GM10248 (cell line): Measurements from ENCODE around the gene CCDC38.

Source experiments
- CTCF ChIA-PET: fragments of 300-600 bp; sonication (Branson Sonifier 250); formaldehyde crosslinking; extraction: SDS; loops from one replicate; lab custom pipeline; 2021; ENCODE audit warnings: antibody characterized with exemption; lab: Yijun Ruan, JAX
- POLR2A ChIA-PET: fragments of 350-650 bp; sonication (Branson Sonifier 250); formaldehyde crosslinking; extraction: SDS; loops from one replicate; lab custom pipeline; 2020; ENCODE audit warnings: antibody characterized with exemption; lab: Yijun Ruan, JAX
- DNase-seq: peaks from one replicate; pipeline ENCODE4 v3.0.0; 2012; ENCODE audit errors: extremely low spot score
- TF ChIP-seq, protein P1 (sequence below): IDR thresholded peaks from 2 replicates; pipeline ENCODE4 v1.5.1; 2012; ENCODE audit warnings: mild to moderate bottlenecking, low read depth; ENCODE audit errors: extremely low read depth, missing control alignments, control extremely low read depth

Gene CCDC38

DNA sequence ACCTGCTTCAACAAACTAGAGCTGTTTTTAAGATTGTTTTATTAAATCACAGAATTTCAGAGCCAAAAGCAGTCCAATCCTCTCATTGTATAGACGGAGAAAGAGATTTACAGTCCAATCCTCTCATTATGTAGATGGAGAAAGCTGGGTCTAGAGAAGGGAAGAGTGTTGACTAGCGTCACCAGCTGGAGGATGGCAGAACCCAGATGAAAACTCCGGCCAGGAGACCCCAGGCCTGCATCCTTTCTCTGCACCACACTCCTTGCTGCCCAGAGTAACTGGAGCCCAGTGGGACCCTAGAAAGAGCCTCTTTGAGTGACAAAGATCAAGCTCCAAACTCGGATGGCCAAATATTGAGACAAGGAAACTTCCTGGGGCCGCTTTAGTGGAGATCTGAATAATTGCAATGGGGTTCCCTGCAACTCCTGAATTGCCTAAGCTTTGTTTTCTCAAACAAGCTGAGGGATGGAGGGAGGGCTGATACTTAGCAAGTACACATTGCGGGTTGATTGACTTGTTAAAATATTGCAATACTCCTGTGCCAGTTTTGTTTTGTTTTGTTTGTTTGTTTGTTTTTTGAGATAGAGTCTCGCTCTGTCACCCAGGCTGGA, 13.2 kb upstream of the CCDC38 start:
- TF ChIP-seq, protein P1, sequence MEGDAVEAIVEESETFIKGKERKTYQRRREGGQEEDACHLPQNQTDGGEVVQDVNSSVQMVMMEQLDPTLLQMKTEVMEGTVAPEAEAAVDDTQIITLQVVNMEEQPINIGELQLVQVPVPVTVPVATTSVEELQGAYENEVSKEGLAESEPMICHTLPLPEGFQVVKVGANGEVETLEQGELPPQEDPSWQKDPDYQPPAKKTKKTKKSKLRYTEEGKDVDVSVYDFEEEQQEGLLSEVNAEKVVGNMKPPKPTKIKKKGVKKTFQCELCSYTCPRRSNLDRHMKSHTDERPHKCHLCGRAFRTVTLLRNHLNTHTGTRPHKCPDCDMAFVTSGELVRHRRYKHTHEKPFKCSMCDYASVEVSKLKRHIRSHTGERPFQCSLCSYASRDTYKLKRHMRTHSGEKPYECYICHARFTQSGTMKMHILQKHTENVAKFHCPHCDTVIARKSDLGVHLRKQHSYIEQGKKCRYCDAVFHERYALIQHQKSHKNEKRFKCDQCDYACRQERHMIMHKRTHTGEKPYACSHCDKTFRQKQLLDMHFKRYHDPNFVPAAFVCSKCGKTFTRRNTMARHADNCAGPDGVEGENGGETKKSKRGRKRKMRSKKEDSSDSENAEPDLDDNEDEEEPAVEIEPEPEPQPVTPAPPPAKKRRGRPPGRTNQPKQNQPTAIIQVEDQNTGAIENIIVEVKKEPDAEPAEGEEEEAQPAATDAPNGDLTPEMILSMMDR: no peak
- ChIA-PET CTCF (interaction anchor here (1.4 to 4.8 kb wide), 5 partner anchors 10 to 43 kb away, joined by 4 to 34 read pairs (median 5); partner anchors contain the start of genes AMDHD1 and CCDC38), POLR2A (no interaction called here)
- no peak for DNase-seq

- TF ChIP-seq, protein P1: no peak
- POLR2A ChIA-PET: no interaction called here
- no peak for DNase-seq
- CTCF ChIA-PET: interaction anchor here (4.8 kb wide), 1 partner anchor 11 kb away, joined by 34 read pairs; the partner anchor contains the start of genes AMDHD1 and CCDC38
Observed at GRCh38 chr12:95953000-95953399, 10.6 kb upstream of the CCDC38 start.

DNA sequence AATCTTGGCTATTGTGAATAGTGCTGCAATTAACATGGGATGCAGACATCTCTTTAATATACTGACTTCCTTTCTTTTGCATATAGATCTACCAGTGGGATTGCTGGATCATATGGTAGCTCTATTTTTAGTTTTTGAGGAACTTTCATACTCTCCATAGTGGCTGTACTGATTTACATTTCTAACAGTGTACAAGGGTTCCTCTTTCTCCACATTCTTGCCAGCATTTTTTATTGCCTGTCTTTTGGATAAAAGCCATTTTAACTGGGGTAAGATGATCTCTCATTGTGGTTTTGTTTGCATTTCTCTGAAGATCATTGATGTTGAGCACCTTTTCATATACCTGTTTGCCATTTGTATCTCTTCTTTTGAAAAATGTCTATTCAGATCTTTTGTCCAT, 9.1 kb upstream of the CCDC38 start:
- DNase-seq: no peak
- ChIA-PET POLR2A (no interaction called here), CTCF (interaction anchor here (1.3 kb wide), 1 partner anchor 8 kb away, joined by 4 read pairs; no protein-coding TSS in a partner anchor)
- TF ChIP-seq, protein P1: no peak

DNA sequence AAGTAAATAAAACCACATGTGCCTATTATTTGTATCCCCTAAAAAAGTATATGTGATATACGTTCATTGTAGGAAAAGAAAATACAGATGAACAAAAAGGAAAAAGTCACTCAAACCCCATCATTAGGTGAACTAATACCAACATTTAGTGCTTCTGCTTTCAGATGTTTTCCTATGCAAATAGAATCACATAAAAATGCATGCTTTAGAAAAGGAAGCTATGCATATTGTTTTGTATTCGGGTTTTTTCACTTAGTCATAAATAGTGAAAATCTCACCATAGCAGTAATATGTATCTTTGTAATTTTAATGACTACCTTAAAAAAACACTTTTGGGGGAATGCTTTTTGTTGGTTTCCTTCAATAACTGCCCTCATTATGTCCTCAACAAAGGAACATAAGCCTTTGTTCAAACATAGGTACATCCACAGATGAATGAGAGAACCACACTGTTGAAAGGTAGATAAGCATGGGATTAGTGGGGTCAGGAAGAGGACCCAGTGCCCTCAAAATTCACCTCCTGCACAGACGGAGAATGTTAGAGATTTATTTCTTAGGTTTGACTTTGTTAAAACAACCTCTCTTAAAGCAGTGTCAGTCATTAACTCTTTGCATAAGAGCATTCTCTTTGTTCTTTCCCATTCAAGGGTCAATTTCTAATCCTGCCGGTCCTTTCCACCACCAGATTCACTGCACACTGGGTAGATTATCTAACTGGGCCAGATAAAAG, 7.2 kb upstream of the CCDC38 start:
- DNase-seq: no peak

DNA sequence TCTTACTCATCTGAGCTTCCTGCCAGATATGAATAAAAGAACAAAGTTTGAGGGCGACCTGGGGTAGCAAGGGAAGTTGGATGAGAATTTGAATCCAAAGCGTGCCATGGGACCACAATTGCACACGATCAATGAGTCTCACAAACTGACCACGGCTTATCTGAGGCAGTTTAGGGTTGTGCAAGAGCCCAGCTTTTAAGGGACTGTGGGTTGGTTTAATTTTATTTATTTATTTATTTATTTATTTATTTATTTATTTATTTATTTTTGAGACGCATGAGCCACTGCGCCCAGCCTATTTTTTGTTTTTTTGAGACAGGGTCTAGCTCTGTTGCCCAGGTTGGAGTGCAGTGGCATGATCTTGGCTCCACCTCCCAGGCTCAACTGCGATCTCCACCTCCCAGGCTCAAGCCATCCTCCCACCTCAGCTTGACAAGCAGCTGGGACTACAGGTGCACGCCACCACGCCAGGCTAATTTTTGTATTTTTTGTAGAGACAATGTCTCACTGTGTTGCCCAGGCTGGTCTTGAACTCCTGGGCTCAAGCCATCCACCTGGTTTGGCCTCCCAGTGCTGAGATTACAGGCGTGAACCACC, 1.8 kb upstream of the CCDC38 start:
- DNase-seq: no peak
- ChIA-PET CTCF (interaction anchor here (1.2 to 6.1 kb wide), 3 partner anchors 11 to 54 kb away, joined by 5 to 34 read pairs (median 9); no protein-coding TSS in a partner anchor), POLR2A (no interaction called here)
- TF ChIP-seq, protein P1: no peak

More for the DNA sequence above, 7.2 kb upstream of the CCDC38 start:
- POLR2A ChIA-PET: no interaction called here
- TF ChIP-seq, protein P1: no peak
- CTCF ChIA-PET: no interaction called here

DNA sequence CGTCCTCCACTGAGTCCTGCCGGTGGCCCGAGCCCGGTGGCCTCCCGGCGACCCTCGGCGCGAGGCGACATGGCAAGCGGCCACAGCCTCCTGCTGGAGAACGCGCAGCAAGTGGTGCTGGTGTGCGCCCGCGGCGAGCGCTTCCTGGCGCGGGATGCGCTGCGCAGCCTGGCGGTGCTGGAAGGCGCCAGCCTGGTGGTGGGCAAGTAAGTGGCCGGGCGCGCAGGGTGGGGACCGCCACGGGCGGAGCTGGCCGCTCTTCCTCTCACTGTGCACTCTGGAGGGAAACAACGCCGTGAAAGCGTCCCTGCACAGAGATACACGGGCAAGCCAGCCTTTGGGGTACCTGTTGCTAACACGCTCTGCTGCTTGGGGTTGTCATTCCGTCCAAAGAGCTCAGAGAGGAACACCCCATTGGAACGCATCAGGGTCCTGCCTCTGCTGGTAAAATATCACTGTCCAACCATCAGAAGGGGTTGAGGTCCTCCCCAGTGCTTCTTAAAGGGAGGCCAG, 972 bp upstream of the CCDC38 start, which contains the start of gene AMDHD1:
Gene AMDHD1 (plus strand): TSS at position 2 of the 513 bp plus-strand sequence. CDS start 68 bp downstream, at position 70.
- TF ChIP-seq, protein P1: no peak
- ChIA-PET CTCF (interaction anchor here (1.2 to 6.1 kb wide), 4 partner anchors 11 to 146 kb away, joined by 3 to 34 read pairs (median 7); no protein-coding TSS in a partner anchor), POLR2A (no interaction called here)
- DNase-seq: peak; percentile 61
